Measurements from ENCODE around the gene NCBP3. TPM values are rescaled to one million over a fixed set of nuclear protein-coding genes. Genes with fewer than 3 reads are reported as not detected.

NCBP3 gene
- total RNA-seq, 2 donors from 2014 or later: 23.4 to 34.2 TPM

GRCh38 chr17:3818786-3819185, 27.3 kb downstream of the NCBP3 start:
- Histone ChIP-seq H3K36me3 (replicated peaks in 1 of 2; ENCODE audit: insufficient read depth in 1 of 2, low read depth in 2 of 2) (peaks cover 0 to 43% of the 10 kb centered on the region in 2 donors), H3K27me3 (no peaks in the 10 kb centered on the region), H3K4me1 (no peaks in the 10 kb centered on the region), H3K4me3 (no peak overlapping the region), H3K27ac (no peak overlapping the region), H3K9me3 (no peaks in the 10 kb centered on the region)
- intact Hi-C loops (cut with DNase I): no loop called here
- 86 to 93% methylated on average over 6 of the region's 6 CpGs for WGBS, 2 donors
- TF ChIP-seq POLR2A (IDR thresholded peaks at IDR 0.05): no peak
- no peak for TF ChIP-seq CTCF (IDR thresholded peaks at IDR 0.05)
- ATAC-seq (no peak), DNase-seq (no peak)

- Histone ChIP-seq H3K27ac (no peak overlapping the region), H3K36me3 (replicated peaks in 1 of 2; ENCODE audit: insufficient read depth in 1 of 2, low read depth in 2 of 2) (peaks cover 3 to 44% of the 10 kb centered on the region in 2 donors), H3K4me3 (no peak overlapping the region), H3K4me1 (no peaks in the 10 kb centered on the region), H3K27me3 (no peaks in the 10 kb centered on the region), H3K9me3 (no peaks in the 10 kb centered on the region)
- intact Hi-C loops (cut with DNase I): no loop called here
- DNase-seq: no peak
- TF ChIP-seq CTCF (IDR thresholded peaks at IDR 0.05): no peak
- no peak for ATAC-seq
- 91 to 95% methylated on average over 12 of the region's 12 CpGs for WGBS, 2 donors
Observed at GRCh38 chr17:3817851-3818605, 28.0 kb downstream of the NCBP3 start.

- ATAC-seq (no peak), DNase-seq (no peak)
- 86 to 88% methylated on average over 7 of the region's 7 CpGs for WGBS, 2 donors
- H3K4me1 ChIP-seq: no peaks in the 10 kb centered on the region
- TF ChIP-seq CTCF (IDR thresholded peaks at IDR 0.05): no peak
- TF ChIP-seq POLR2A (IDR thresholded peaks at IDR 0.05): no peak
- H3K9me3 ChIP-seq: no peaks in the 10 kb centered on the region
- peaks cover 7 to 39% of the 10 kb centered on the region in 2 donors for H3K36me3 ChIP-seq (replicated peaks in 1 of 2; ENCODE audit: insufficient read depth in 1 of 2, low read depth in 2 of 2)
- no peaks in the 10 kb centered on the region for H3K27me3 ChIP-seq
- intact Hi-C loops (cut with DNase I): no loop called here
- no peak overlapping the region for H3K4me3 ChIP-seq
- H3K27ac ChIP-seq: no peak overlapping the region
Observed at GRCh38 chr17:3815925-3816324, 30.1 kb downstream of the NCBP3 start.

- Histone ChIP-seq H3K27ac (no peak overlapping the region), H3K4me3 (no peak overlapping the region), H3K9me3 (no peaks in the 10 kb centered on the region), H3K4me1 (no peaks in the 10 kb centered on the region), H3K36me3 (replicated peaks in 1 of 2; ENCODE audit: insufficient read depth in 1 of 2, low read depth in 2 of 2) (peaks cover 7 to 34% of the 10 kb centered on the region in 2 donors), H3K27me3 (no peaks in the 10 kb centered on the region)
- TF ChIP-seq CTCF (IDR thresholded peaks at IDR 0.05) (no peak), POLR2A (IDR thresholded peaks at IDR 0.05) (no peak)
- intact Hi-C loops (cut with DNase I): no loop called here
- WGBS, 2 donors: 82 to 89% methylated on average over 6 of the region's 6 CpGs
- ATAC-seq (no peak), DNase-seq (no peak)
Observed at GRCh38 chr17:3815122-3815521, 30.9 kb downstream of the NCBP3 start.

GRCh38 chr17:3814361-3814760, 31.7 kb downstream of the NCBP3 start:
- Histone ChIP-seq H3K9me3 (no peaks in the 10 kb centered on the region), H3K4me1 (no peaks in the 10 kb centered on the region), H3K4me3 (no peak overlapping the region), H3K36me3 (replicated peaks in 1 of 2; ENCODE audit: insufficient read depth in 1 of 2, low read depth in 2 of 2) (peaks cover 7 to 27% of the 10 kb centered on the region in 2 donors), H3K27me3 (no peaks in the 10 kb centered on the region), H3K27ac (no peak overlapping the region)
- intact Hi-C loops (cut with DNase I): no loop called here
- DNase-seq: no peak
- TF ChIP-seq POLR2A (IDR thresholded peaks at IDR 0.05) (no peak), CTCF (IDR thresholded peaks at IDR 0.05) (no peak)
- no peak for ATAC-seq
- WGBS, 2 donors: 87 to 94% methylated on average over 13 of the region's 13 CpGs

Measured in body of pancreas (tissue), 4 donors.